Measurements from ENCODE around the gene PCAT6. TPM values are rescaled to one million over a fixed set of nuclear protein-coding genes. Genes with fewer than 3 reads are reported as not detected.

The PCAT6 gene
- total RNA-seq, 1 experiment from 2014 or later, result 3.4 TPM

- H3K36me3 ChIP-seq (replicated peaks; ENCODE audit: control insufficient read depth, insufficient read depth, low read length), result peaks cover 7% of the 10 kb centered on the region
- no peak overlapping the region for H3K4me3 ChIP-seq (ENCODE audit: insufficient read depth, low read depth, low read length)
- no peaks in the 10 kb centered on the region for H3K27me3 ChIP-seq (ENCODE audit: control insufficient read depth, insufficient read depth, low read length)
- no peak for DNase-seq
These were observed 40.0 kb downstream of the PCAT6 start for GRCh38 chr1:202850593-202851362.

- peaks cover 19% of the 10 kb centered on the region for H3K36me3 ChIP-seq (replicated peaks; ENCODE audit: control insufficient read depth, insufficient read depth, low read length)
- H3K27me3 ChIP-seq (ENCODE audit: control insufficient read depth, insufficient read depth, low read length), result no peaks in the 10 kb centered on the region
- no peak overlapping the region for H3K4me3 ChIP-seq (ENCODE audit: insufficient read depth, low read depth, low read length)
- DNase-seq, result peak; percentile 87
These were observed 41.6 kb downstream of the PCAT6 start for GRCh38 chr1:202852163-202852904.

- Histone ChIP-seq H3K27me3 (ENCODE audit: control insufficient read depth, insufficient read depth, low read length) (no peaks in the 10 kb centered on the region; the same call in 1 of the 2 replicates), H3K4me3 (ENCODE audit: insufficient read depth, low read depth, low read length) (no peak overlapping the region), H3K36me3 (replicated peaks; ENCODE audit: control insufficient read depth, insufficient read depth, low read length) (peaks cover 30% of the 10 kb centered on the region)
- DNase-seq, result no peak
These were observed 44.0 kb downstream of the PCAT6 start for GRCh38 chr1:202854787-202855186.

- peaks cover 5% of the 10 kb centered on the region; the same call in 1 of the 2 replicates for H3K27me3 ChIP-seq (ENCODE audit: control insufficient read depth, insufficient read depth, low read length)
- H3K4me3 ChIP-seq (ENCODE audit: insufficient read depth, low read depth, low read length), result no peak overlapping the region
- peaks cover 30% of the 10 kb centered on the region for H3K36me3 ChIP-seq (replicated peaks; ENCODE audit: control insufficient read depth, insufficient read depth, low read length)
- no peak for DNase-seq
These were observed 45.3 kb downstream of the PCAT6 start for GRCh38 chr1:202856014-202856413.

GRCh38 chr1:202857136-202857610 is 46.4 kb downstream of the PCAT6 start:
- Histone ChIP-seq H3K27me3 (ENCODE audit: control insufficient read depth, insufficient read depth, low read length) (peaks cover 10% of the 10 kb centered on the region; the same call in 1 of the 2 replicates), H3K4me3 (ENCODE audit: insufficient read depth, low read depth, low read length) (no peak overlapping the region), H3K36me3 (replicated peaks; ENCODE audit: control insufficient read depth, insufficient read depth, low read length) (peaks cover 27% of the 10 kb centered on the region)
- DNase-seq, result no peak

GRCh38 chr1:202858331-202858730 is 47.6 kb downstream of the PCAT6 start:
- H3K36me3 ChIP-seq (replicated peaks; ENCODE audit: control insufficient read depth, insufficient read depth, low read length), result peaks cover 25% of the 10 kb centered on the region
- H3K27me3 ChIP-seq (ENCODE audit: control insufficient read depth, insufficient read depth, low read length), result peaks cover 18% of the 10 kb centered on the region; the same call in 1 of the 2 replicates
- DNase-seq, result no peak
- no peak overlapping the region for H3K4me3 ChIP-seq (ENCODE audit: insufficient read depth, low read depth, low read length)

- no peak for DNase-seq
- no peak overlapping the region for H3K4me3 ChIP-seq (ENCODE audit: insufficient read depth, low read depth, low read length)
- peaks cover 25% of the 10 kb centered on the region for H3K36me3 ChIP-seq (replicated peaks; ENCODE audit: control insufficient read depth, insufficient read depth, low read length)
- peaks cover 18% of the 10 kb centered on the region; the same call in 1 of the 2 replicates for H3K27me3 ChIP-seq (ENCODE audit: control insufficient read depth, insufficient read depth, low read length)
These were observed 48.1 kb downstream of the PCAT6 start for GRCh38 chr1:202858789-202859414.

- Histone ChIP-seq H3K36me3 (replicated peaks; ENCODE audit: control insufficient read depth, insufficient read depth, low read length) (peaks cover 22% of the 10 kb centered on the region), H3K27me3 (ENCODE audit: control insufficient read depth, insufficient read depth, low read length) (peaks cover 18% of the 10 kb centered on the region; the same call in 1 of the 2 replicates), H3K4me3 (ENCODE audit: insufficient read depth, low read depth, low read length) (peak overlapping the region; percentile 88)
- DNase-seq, result peak; percentile 91
These were observed 50.1 kb downstream of the PCAT6 start for GRCh38 chr1:202860744-202861419.

Other genes starting within 250 kb of the PCAT6 start
- gene SYT2, start 100.5 kb upstream of the PCAT6 start, total RNA-seq (2014; rRNA removed; shearing (Covaris generic)), result 2.8 and 3.6 TPM in 2 replicates
- 126 and 167 TPM in 2 replicates for gene KDM5B, start 2.5 kb upstream of the PCAT6 start, total RNA-seq (2014; rRNA removed; shearing (Covaris generic))
- 4.1 and 8.5 TPM in 2 replicates for gene RABIF, start 78.2 kb downstream of the PCAT6 start, total RNA-seq (2014; rRNA removed; shearing (Covaris generic))
- gene KLHL12, start 116.3 kb downstream of the PCAT6 start, total RNA-seq (2014; rRNA removed; shearing (Covaris generic)), result 45.7 and 49.8 TPM in 2 replicates
- gene ADIPOR1, start 147.4 kb downstream of the PCAT6 start, total RNA-seq (2014; rRNA removed; shearing (Covaris generic)), result 133 and 134 TPM in 2 replicates
- 22.5 and 22.8 TPM in 2 replicates for gene CYB5R1, start 156.3 kb downstream of the PCAT6 start, total RNA-seq (2014; rRNA removed; shearing (Covaris generic))
- 164 and 193 TPM in 2 replicates for gene TMEM183A, start 196.4 kb downstream of the PCAT6 start, total RNA-seq (2014; rRNA removed; shearing (Covaris generic))
- gene PPFIA4, start 215.5 kb downstream of the PCAT6 start, total RNA-seq (2014; rRNA removed; shearing (Covaris generic)), result 3.1 and 7.4 TPM in 2 replicates

Data from H7 (cell line).